K562 (cell line): ENCODE results near the gene MIDN. TPM values are rescaled to one million over a fixed set of nuclear protein-coding genes. Genes with fewer than 3 reads are reported as not detected.

Experiments
- ARID3B ChIP-seq: fragments of 250-450 bp; sonication (Bioruptor Pico); IDR thresholded peaks from 2 replicates; pipeline ENCODE4 v1.4.0; 2020; ENCODE audit warnings: borderline replicate concordance
- ATF2 ChIP-seq: sonication (generic); formaldehyde crosslinking; IDR thresholded peaks from 2 replicates; pipeline ENCODE4 v1.8.1; 2022; ENCODE audit warnings: missing genetic modification reagents
- EP300 ChIP-seq: IDR thresholded peaks from 2 replicates; pipeline ENCODE4 v1.6.1; 2012; ENCODE audit warnings: low read length, improper control_type of control experiment
- ETV5 ChIP-seq: sonication (generic); formaldehyde crosslinking; IDR thresholded peaks from 2 replicates; pipeline ENCODE4 v1.4.0; 2020; ENCODE audit warnings: low read depth, mild to moderate bottlenecking, missing genetic modification reagents
- FOSL1 ChIP-seq: fragments of 200-800 bp; sonication (Bioruptor generic); conservative IDR thresholded peaks from 2 replicates; pipeline ENCODE4 v1.6.1; 2016; ENCODE audit warnings: missing genetic modification characterization, missing compliant biosample characterization
- HDAC2 ChIP-seq: fragments of 450-650 bp; IDR thresholded peaks from 2 replicates; pipeline ENCODE4 v1.6.1; 2016; ENCODE audit warnings: mild to moderate bottlenecking
- NFE2 ChIP-seq: IDR thresholded peaks from 2 replicates; pipeline ENCODE4 v1.6.1; 2014; ENCODE audit warnings: antibody characterized with exemption, low read depth
- NR2C2 ChIP-seq, 2 experiments: fragments of 200-800 bp in 1 of 2; sonication (Bioruptor generic) in 1 of 2; sonication (generic) in 1 of 2; formaldehyde crosslinking in 1 of 2; IDR thresholded peaks; 2 replicates each; pipeline versions ENCODE4 v1.6.1 to v1.8.0; 2016 to 2022; ENCODE audit warnings: mild to moderate bottlenecking in 1 of 2, missing compliant biosample characterization in 1 of 2, missing genetic modification characterization in 1 of 2, missing genetic modification reagents in 1 of 2
- RBFOX2 ChIP-seq: fragments of 200-400 bp; formaldehyde crosslinking; IDR thresholded peaks from 2 replicates; pipeline ENCODE4 v1.6.1; 2017; ENCODE audit warnings: low read depth, mild to moderate bottlenecking, low read length, moderate library complexity
- SIN3A ChIP-seq, 2 experiments: fragments of 150-350 bp in 1 of 2; IDR thresholded peaks; 2 replicates each; pipeline ENCODE4 v1.6.1; 2011 to 2016; ENCODE audit warnings: borderline replicate concordance in 2 of 2, low read depth in 2 of 2, low read length in 2 of 2, mild to moderate bottlenecking in 2 of 2, moderate library complexity in 2 of 2; ENCODE audit not compliant: control insufficient read depth in 1 of 2
- SMARCA4 ChIP-seq: fragments of 450-650 bp; IDR thresholded peaks from 2 replicates; pipeline ENCODE4 v1.6.1; 2016
- ZNF668 ChIP-seq: fragments of 250-450 bp; sonication (Bioruptor Pico); IDR thresholded peaks from 2 replicates; pipeline ENCODE4 v1.8.0; 2022; ENCODE audit warnings: mild to moderate bottlenecking, inconsistent platforms
- ZNF766 ChIP-seq: fragments of 200-800 bp; sonication (Bioruptor generic); conservative IDR thresholded peaks from 2 replicates; pipeline ENCODE4 v1.6.1; 2016; ENCODE audit warnings: missing genetic modification characterization, missing compliant biosample characterization
- polyA plus RNA-seq, 8 experiments: library from polyadenylated mRNA; depleted of rRNA in 4 of 8; stranded (reverse) in 5 of 8; unstranded in 3 of 8; fragments of >200 nt; fragmentation: Nextera tagmentation in 2 of 8; fragmentation: Illumina TruSeq in 1 of 8; extraction: Ambion mirVana in 2 of 8; extraction: Trizol in 1 of 8; gene quantifications; 2 replicates each; pipeline versions ENCODE4 v1.2.1 to v1.2.3, GENCODE V29; 2011 to 2014; ENCODE audit warnings: inconsistent platforms in 1 of 8, missing spikeins in 1 of 8
- total RNA-seq, 7 experiments: library from RNA; depleted of rRNA in 6 of 7; stranded (reverse); fragments of >200 nt in 6 of 7; fragmentation: Illumina TruSeq in 2 of 7; extraction: Trizol in 2 of 7; gene quantifications; 2 replicates each; pipeline versions ENCODE4 v1.2.1 to v1.2.3, GENCODE V29; 2011 to 2021; ENCODE audit warnings: low replicate concordance in 1 of 7
- TF ChIP-seq, protein P1 (sequence below): fragments of 450-650 bp; IDR thresholded peaks from 2 replicates; pipeline ENCODE4 v1.6.1; 2017; ENCODE audit warnings: antibody characterized with exemption, mild to moderate bottlenecking
- TF ChIP-seq, protein P2 (sequence below): fragments of 200-800 bp; sonication (Bioruptor generic); IDR thresholded peaks from 2 replicates; pipeline ENCODE4 v1.6.1; 2017; ENCODE audit warnings: missing genetic modification characterization, missing compliant biosample characterization
- TF ChIP-seq, protein P3 (sequence below): fragments of 200-800 bp; sonication (Bioruptor generic); IDR thresholded peaks from 2 replicates; pipeline ENCODE4 v1.6.1; 2017; ENCODE audit warnings: missing genetic modification characterization, missing compliant biosample characterization

The MIDN gene
- total and polyA plus RNA-seq, 9 of the 15 experiments (the other 6 are each of a cell fraction or from before 2014, with no cell fraction given): 0.17 to 120 (median 10.1) TPM

GRCh38 chr19:1252821-1253513 is 4.6 kb downstream of the MIDN start (continued):
- TF ChIP-seq, protein P1, sequence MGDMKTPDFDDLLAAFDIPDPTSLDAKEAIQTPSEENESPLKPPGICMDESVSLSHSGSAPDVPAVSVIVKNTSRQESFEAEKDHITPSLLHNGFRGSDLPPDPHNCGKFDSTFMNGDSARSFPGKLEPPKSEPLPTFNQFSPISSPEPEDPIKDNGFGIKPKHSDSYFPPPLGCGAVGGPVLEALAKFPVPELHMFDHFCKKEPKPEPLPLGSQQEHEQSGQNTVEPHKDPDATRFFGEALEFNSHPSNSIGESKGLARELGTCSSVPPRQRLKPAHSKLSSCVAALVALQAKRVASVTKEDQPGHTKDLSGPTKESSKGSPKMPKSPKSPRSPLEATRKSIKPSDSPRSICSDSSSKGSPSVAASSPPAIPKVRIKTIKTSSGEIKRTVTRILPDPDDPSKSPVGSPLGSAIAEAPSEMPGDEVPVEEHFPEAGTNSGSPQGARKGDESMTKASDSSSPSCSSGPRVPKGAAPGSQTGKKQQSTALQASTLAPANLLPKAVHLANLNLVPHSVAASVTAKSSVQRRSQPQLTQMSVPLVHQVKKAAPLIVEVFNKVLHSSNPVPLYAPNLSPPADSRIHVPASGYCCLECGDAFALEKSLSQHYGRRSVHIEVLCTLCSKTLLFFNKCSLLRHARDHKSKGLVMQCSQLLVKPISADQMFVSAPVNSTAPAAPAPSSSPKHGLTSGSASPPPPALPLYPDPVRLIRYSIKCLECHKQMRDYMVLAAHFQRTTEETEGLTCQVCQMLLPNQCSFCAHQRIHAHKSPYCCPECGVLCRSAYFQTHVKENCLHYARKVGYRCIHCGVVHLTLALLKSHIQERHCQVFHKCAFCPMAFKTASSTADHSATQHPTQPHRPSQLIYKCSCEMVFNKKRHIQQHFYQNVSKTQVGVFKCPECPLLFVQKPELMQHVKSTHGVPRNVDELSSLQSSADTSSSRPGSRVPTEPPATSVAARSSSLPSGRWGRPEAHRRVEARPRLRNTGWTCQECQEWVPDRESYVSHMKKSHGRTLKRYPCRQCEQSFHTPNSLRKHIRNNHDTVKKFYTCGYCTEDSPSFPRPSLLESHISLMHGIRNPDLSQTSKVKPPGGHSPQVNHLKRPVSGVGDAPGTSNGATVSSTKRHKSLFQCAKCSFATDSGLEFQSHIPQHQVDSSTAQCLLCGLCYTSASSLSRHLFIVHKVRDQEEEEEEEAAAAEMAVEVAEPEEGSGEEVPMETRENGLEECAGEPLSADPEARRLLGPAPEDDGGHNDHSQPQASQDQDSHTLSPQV: 0 out of 2 replicates have a peak, but pooled peaks have one; percentile 56
- TF ChIP-seq ZNF668 (CRISPR knock-in tag) (no peak), NFE2 (peak; percentile 36), ATF2 (CRISPR knock-in tag) (no peak), HDAC2 (0 out of 2 replicates have a peak, but pooled peaks have one; percentile 34), ETV5 (CRISPR knock-in tag) (no peak), SIN3A (IDR thresholded peaks at IDR 0.05; ENCODE audit: borderline replicate concordance in 2 of 2, control insufficient read depth in 1 of 2, low read depth in 2 of 2, low read length in 2 of 2) (0 out of 4 replicates have a peak, but pooled peaks of 1 of the 2 experiments have one; percentile 42), ARID3B (CRISPR knock-in tag) (no peak), FOSL1 (tag) (peak; percentile 95), ZNF766 (peak; percentile 68; the same call in 1 of the 2 replicates), NR2C2 (CRISPR knock-in tag; IDR thresholded peaks at IDR 0.05) (no peak), NR2C2 (tag; IDR thresholded peaks at IDR 0.05) (peak; percentile 20), RBFOX2 (peak; percentile 3; the same call in 1 of the 2 replicates), EP300 (0 out of 2 replicates have a peak, but pooled peaks have one; percentile 17), SMARCA4 (peak; percentile 80)
- TF ChIP-seq, protein P2, sequence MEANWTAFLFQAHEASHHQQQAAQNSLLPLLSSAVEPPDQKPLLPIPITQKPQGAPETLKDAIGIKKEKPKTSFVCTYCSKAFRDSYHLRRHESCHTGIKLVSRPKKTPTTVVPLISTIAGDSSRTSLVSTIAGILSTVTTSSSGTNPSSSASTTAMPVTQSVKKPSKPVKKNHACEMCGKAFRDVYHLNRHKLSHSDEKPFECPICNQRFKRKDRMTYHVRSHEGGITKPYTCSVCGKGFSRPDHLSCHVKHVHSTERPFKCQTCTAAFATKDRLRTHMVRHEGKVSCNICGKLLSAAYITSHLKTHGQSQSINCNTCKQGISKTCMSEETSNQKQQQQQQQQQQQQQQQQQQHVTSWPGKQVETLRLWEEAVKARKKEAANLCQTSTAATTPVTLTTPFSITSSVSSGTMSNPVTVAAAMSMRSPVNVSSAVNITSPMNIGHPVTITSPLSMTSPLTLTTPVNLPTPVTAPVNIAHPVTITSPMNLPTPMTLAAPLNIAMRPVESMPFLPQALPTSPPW (CRISPR knock-in tag): peak; percentile 95
- TF ChIP-seq, protein P3, sequence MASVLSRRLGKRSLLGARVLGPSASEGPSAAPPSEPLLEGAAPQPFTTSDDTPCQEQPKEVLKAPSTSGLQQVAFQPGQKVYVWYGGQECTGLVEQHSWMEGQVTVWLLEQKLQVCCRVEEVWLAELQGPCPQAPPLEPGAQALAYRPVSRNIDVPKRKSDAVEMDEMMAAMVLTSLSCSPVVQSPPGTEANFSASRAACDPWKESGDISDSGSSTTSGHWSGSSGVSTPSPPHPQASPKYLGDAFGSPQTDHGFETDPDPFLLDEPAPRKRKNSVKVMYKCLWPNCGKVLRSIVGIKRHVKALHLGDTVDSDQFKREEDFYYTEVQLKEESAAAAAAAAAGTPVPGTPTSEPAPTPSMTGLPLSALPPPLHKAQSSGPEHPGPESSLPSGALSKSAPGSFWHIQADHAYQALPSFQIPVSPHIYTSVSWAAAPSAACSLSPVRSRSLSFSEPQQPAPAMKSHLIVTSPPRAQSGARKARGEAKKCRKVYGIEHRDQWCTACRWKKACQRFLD: peak; percentile 36; the same call in 1 of the 2 replicates
